H9 (cell line): ENCODE data around the gene LMAN1. TPM values are rescaled to one million over a fixed set of nuclear protein-coding genes. Genes with fewer than 3 reads are reported as not detected.

Source experiments
- DNase-seq: peaks from one replicate; pipeline ENCODE4 v3.0.0-alpha.2; 2017
- H2AFZ ChIP-seq: one replicate; pipeline ENCODE4 v1.6.1; 2013; ENCODE audit warnings: mild to moderate bottlenecking, low read length, control low read depth, moderate library complexity
- H2AK5ac ChIP-seq: 2 replicates; pipeline ENCODE4 v1.6.1; 2013; ENCODE audit warnings: low read length, control low read depth, mixed read lengths; ENCODE audit not compliant: insufficient read length
- H2BK120ac ChIP-seq: one replicate; pipeline ENCODE4 v1.6.1; 2013; ENCODE audit warnings: low read depth, mild to moderate bottlenecking, low read length, control low read depth, inconsistent platforms; ENCODE audit not compliant: poor library complexity, severe bottlenecking
- H2BK12ac ChIP-seq: 2 replicates; pipeline ENCODE4 v1.6.1; 2013; ENCODE audit warnings: low read length, control low read depth, mixed read lengths, low read depth; ENCODE audit not compliant: insufficient read length
- H2BK15ac ChIP-seq: 2 replicates; pipeline ENCODE4 v1.6.1; 2013; ENCODE audit warnings: low read depth, low read length, control low read depth
- H2BK20ac ChIP-seq: one replicate; pipeline ENCODE4 v1.6.1; 2013; ENCODE audit warnings: low read depth, mild to moderate bottlenecking, low read length, control low read depth, inconsistent platforms; ENCODE audit not compliant: poor library complexity, severe bottlenecking
- H2BK5ac ChIP-seq: 2 replicates; pipeline ENCODE4 v1.6.1; 2013; ENCODE audit warnings: low read length, control low read depth, mixed read lengths; ENCODE audit not compliant: insufficient read length
- H3K14ac ChIP-seq: 2 replicates; pipeline ENCODE4 v1.6.1; 2013; ENCODE audit warnings: low read length, control low read depth; ENCODE audit not compliant: insufficient read depth
- H3K18ac ChIP-seq: 2 replicates; pipeline ENCODE4 v1.6.1; 2013; ENCODE audit warnings: low read depth, mild to moderate bottlenecking, mixed read lengths, low read length, control low read depth; ENCODE audit not compliant: insufficient read length
- H3K23ac ChIP-seq: 2 replicates; pipeline ENCODE4 v1.6.1; 2013; ENCODE audit warnings: low read length, control low read depth, mixed read lengths, low read depth; ENCODE audit not compliant: insufficient read length
- H3K23me2 ChIP-seq: 2 replicates; pipeline ENCODE4 v1.6.1; 2013; ENCODE audit warnings: low read depth, mild to moderate bottlenecking, mixed read lengths, low read length, control low read depth; ENCODE audit not compliant: insufficient read length, poor library complexity, severe bottlenecking
- H3K27ac ChIP-seq: 2 replicates; pipeline ENCODE4 v1.5.1; 2013; ENCODE audit warnings: low read length, control low read depth, mixed read lengths, low read depth; ENCODE audit not compliant: insufficient read length
- H3K27me3 ChIP-seq: 2 replicates; pipeline ENCODE4 v1.6.1; 2013; ENCODE audit warnings: low read length, control low read depth, inconsistent platforms; ENCODE audit not compliant: insufficient read depth
- H3K4ac ChIP-seq: 2 replicates; pipeline ENCODE4 v1.6.1; 2013; ENCODE audit warnings: low read depth, mild to moderate bottlenecking, control low read depth, inconsistent platforms, low read length, moderate library complexity
- H3K4me1 ChIP-seq: 2 replicates; pipeline ENCODE4 v1.6.1; 2013; ENCODE audit warnings: low read length, control low read depth, inconsistent platforms; ENCODE audit not compliant: insufficient read depth
- H3K4me2 ChIP-seq: 2 replicates; pipeline ENCODE4 v1.6.1; 2013; ENCODE audit warnings: low read length, control low read depth, mixed read lengths; ENCODE audit not compliant: insufficient read length, insufficient read depth
- H3K56ac ChIP-seq: 2 replicates; pipeline ENCODE4 v1.6.1; 2013; ENCODE audit warnings: low read depth, mild to moderate bottlenecking, mixed read lengths, low read length, control low read depth; ENCODE audit not compliant: insufficient read length
- H3K79me1 ChIP-seq: 2 replicates; pipeline ENCODE4 v1.6.1; 2013; ENCODE audit warnings: low read depth, mild to moderate bottlenecking, moderate library complexity, low read length, control low read depth, inconsistent platforms; ENCODE audit not compliant: insufficient read depth, poor library complexity, severe bottlenecking
- H3K79me2 ChIP-seq: 2 replicates; pipeline ENCODE4 v1.6.1; 2013; ENCODE audit warnings: low read length, control low read depth, inconsistent platforms; ENCODE audit not compliant: insufficient read depth
- H3K9ac ChIP-seq: 2 replicates; pipeline ENCODE4 v1.6.1; 2013; ENCODE audit warnings: low read length, control low read depth, mixed read lengths; ENCODE audit not compliant: insufficient read length; ENCODE audit errors: extremely low read depth
- H3K9me3 ChIP-seq: one replicate; pipeline ENCODE4 v1.6.1; 2013; ENCODE audit warnings: low read depth, low read length, inconsistent platforms; ENCODE audit not compliant: control insufficient read depth
- H3T11ph ChIP-seq: one replicate; pipeline ENCODE4 v1.6.1; 2013; ENCODE audit warnings: mild to moderate bottlenecking, low read length, control low read depth, inconsistent platforms
- H4K20me1 ChIP-seq: one replicate; pipeline ENCODE4 v1.6.1; 2013; ENCODE audit not compliant: control insufficient read depth, insufficient read length, insufficient read depth
- H4K5ac ChIP-seq: 2 replicates; pipeline ENCODE4 v1.6.1; 2013; ENCODE audit warnings: low read depth, mild to moderate bottlenecking, mixed read lengths, low read length, control low read depth; ENCODE audit not compliant: insufficient read length
- H4K8ac ChIP-seq: replicated peaks from 2 replicates; pipeline ENCODE4 v1.6.1; 2013; ENCODE audit warnings: low read length, control low read depth, mixed read lengths, low read depth; ENCODE audit not compliant: insufficient read length
- H4K91ac ChIP-seq: 2 replicates; pipeline ENCODE4 v1.6.1; 2013; ENCODE audit warnings: low read depth, mild to moderate bottlenecking, moderate library complexity, mixed read lengths, low read length, control low read depth; ENCODE audit not compliant: insufficient read length
- H3K27ac Mint-ChIP-seq, 3 experiments: 2 replicates in 2 of 3; 3 replicates in 1 of 3; pipeline ENCODE4 v1.8.0; 2020 to 2021; ENCODE audit warnings: mixed read lengths in 3 of 3, mild to moderate bottlenecking in 1 of 3, moderate library complexity in 1 of 3
- H3K27me3 Mint-ChIP-seq: 2 replicates; pipeline ENCODE4 v1.8.0; 2021; ENCODE audit warnings: low read depth, mild to moderate bottlenecking, moderate library complexity, mixed read lengths
- H3K36me3 Mint-ChIP-seq, 3 experiments: 2 replicates in 2 of 3; 3 replicates in 1 of 3; pipeline ENCODE4 v1.8.0; 2020 to 2021; ENCODE audit warnings: low read depth in 3 of 3, mixed read lengths in 3 of 3; ENCODE audit not compliant: insufficient read depth in 1 of 3
- H3K4me1 Mint-ChIP-seq, 2 experiments: 2 replicates each; pipeline ENCODE4 v1.8.0; 2020; ENCODE audit warnings: mixed read lengths in 2 of 2
- H3K4me3 Mint-ChIP-seq, 2 experiments: 2 replicates in 1 of 2; 3 replicates in 1 of 2; pipeline ENCODE4 v1.8.0; 2020 to 2021; ENCODE audit warnings: mild to moderate bottlenecking in 2 of 2, mixed read lengths in 2 of 2, moderate library complexity in 1 of 2
- H3K9me3 Mint-ChIP-seq, 2 experiments: 2 replicates in 1 of 2; 3 replicates in 1 of 2; pipeline ENCODE4 v1.8.0; 2020; ENCODE audit warnings: mild to moderate bottlenecking in 2 of 2, mixed read lengths in 2 of 2, moderate library complexity in 1 of 2
- CTCF ChIP-seq: fragments of 200-600 bp; sonication (generic); conservative IDR thresholded peaks from 3 replicates; pipeline ENCODE4 v1.8.0; 2021; ENCODE audit warnings: antibody characterized with exemption, mild to moderate bottlenecking
- WGBS: extraction: QIAGEN DNeasy Blood & Tissue Kit; methylation state at CpG from one replicate; pipeline ENCODE4 v1.1.7; 2013; ENCODE audit warnings: missing lambda C conversion rate, low lambda C conversion rate, mixed read lengths; ENCODE audit not compliant: insufficient read length; ENCODE audit errors: extremely low coverage; 5-methylcytosine and 5-hydroxymethylcytosine counted together
- total RNA-seq: library from RNA; stranded (reverse); gene quantifications from 2 replicates; pipeline ENCODE4 v1.2.1, GENCODE V29; 2021

Gene LMAN1
- total RNA-seq, 1 experiment from 2014 or later = 63.6 TPM

- no peak overlapping the region for H4K8ac ChIP-seq
- H2AK5ac ChIP-seq = no peak overlapping the region
- H2BK20ac ChIP-seq = no peak overlapping the region
- H3K9me3 ChIP-seq = no peaks in the 10 kb centered on the region
- H3K79me2 ChIP-seq = no peaks in the 10 kb centered on the region
- no peak for TF ChIP-seq CTCF
- no peaks in the 10 kb centered on the region for H3K23me2 ChIP-seq
- Mint-ChIP-seq H3K9me3 (no peaks in the 10 kb centered on the region; a peak in 2 of 5 replicates), H3K36me3 (no peaks in the 10 kb centered on the region), H3K4me3 (0 out of 5 replicates have a peak overlapping the region, but pooled peaks of 1 of the 2 experiments have one; percentile 36), H3K27ac (no peak overlapping the region; a peak in 1 of 7 replicates), H3K4me1 (peaks cover 24 to 52% of the 10 kb centered on the region in 2 experiments), H3K27me3 (peaks cover 48% of the 10 kb centered on the region)
- no peak overlapping the region for H3K23ac ChIP-seq
- no peak overlapping the region for H3T11ph ChIP-seq
- no peak overlapping the region for H4K91ac ChIP-seq
- no peak overlapping the region for H3K4ac ChIP-seq
- no peaks in the 10 kb centered on the region for H3K79me1 ChIP-seq
- no peak overlapping the region for H3K14ac ChIP-seq
- no peak overlapping the region for H3K9ac ChIP-seq
- H3K18ac ChIP-seq = no peak overlapping the region
- H3K4me2 ChIP-seq = no peak overlapping the region
- H2AFZ ChIP-seq = no peak overlapping the region
- no peak overlapping the region for H2BK12ac ChIP-seq
- no peak overlapping the region for H4K5ac ChIP-seq
- H2BK15ac ChIP-seq = no peak overlapping the region
- no CpG with 5 or more reads among the region's 11 CpGs for WGBS
- H4K20me1 ChIP-seq = no peaks in the 10 kb centered on the region
- H2BK5ac ChIP-seq = no peak overlapping the region
- no peak overlapping the region for H2BK120ac ChIP-seq
- H3K56ac ChIP-seq = no peak overlapping the region
- no peak for DNase-seq
- H3K4me1 ChIP-seq = no peaks in the 10 kb centered on the region
- no peaks in the 10 kb centered on the region for H3K27me3 ChIP-seq
- no peak overlapping the region for H3K27ac ChIP-seq
Measured at GRCh38 chr18:59387687-59388565, 28.9 kb upstream of the LMAN1 start.
